Measurements from ENCODE around the gene PILRB.
"Not testable (repeated sequence)": the region's sequence is repeated elsewhere in the genome, so short reads cannot be mapped to it uniquely, and the experiment has no call there.

Gene PILRB

DNA sequence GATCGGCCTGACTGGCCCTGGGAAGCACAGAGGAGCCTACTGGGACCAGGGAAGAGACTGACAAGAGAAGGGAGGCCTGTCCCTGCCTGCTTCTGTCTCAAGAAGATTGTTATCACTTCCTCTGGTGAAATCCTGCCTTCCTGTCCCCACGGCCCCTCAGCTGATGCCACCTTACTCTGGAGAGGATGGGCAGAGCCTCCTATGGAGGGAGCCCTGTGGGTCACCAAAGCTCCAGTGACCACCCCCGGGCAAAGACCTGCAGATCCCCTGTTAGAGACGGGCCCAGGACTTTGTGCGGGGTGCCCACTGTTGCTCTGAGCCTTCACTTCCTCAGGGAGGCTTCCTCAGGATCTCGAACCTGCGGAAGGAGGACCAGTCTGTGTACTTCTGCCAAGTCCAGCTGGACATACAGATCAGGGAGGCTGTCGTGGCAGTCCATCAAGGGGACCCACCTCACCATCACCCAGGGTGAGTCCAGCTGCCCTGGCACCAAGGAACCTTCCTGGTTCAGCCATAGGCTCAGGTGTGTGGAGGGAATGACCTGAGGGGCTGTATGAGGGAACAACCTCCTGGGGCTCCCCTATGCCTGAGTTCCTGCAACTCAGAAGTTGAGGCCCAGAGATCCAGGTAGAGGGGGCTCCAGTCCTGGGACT is 1.4 kb upstream of the PILRB start:
- no peak for DNase-seq

DNA sequence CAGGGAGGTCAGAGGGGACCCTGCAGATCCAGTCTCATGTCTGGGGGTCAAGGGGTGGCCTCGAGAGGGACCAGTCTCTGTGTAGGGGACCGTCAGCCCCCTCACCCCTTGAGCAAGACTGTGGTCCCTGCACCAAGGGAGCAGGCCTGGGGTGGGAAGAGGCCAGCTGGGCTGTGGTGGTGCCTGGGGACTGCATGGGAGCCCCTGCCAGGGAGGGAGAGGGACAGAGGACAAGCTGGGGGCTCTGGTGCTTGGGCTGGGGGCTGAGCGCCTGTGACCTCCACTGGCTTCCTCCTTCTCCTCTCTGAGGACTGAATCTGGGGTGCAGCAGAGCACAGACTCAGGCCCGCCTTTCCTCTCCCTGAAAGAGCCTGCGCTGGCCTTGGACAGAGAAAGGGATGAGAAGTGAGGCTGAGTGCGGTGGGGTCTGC is 771 bp upstream of the PILRB start:
- DNase-seq = no peak

DNA sequence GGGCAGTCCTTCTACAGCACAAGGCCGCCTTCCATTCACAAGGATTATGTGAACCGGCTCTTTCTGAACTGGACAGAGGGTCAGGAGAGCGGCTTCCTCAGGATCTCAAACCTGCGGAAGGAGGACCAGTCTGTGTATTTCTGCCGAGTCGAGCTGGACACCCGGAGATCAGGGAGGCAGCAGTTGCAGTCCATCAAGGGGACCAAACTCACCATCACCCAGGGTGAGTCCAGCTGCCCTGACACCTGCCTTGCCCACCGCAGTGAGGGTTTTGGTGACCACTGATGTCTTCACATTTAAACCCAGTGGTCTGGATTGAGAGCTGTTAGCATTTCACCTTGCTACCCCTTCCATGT is 918 bp downstream of the PILRB start:
- no peak for DNase-seq

DNA sequence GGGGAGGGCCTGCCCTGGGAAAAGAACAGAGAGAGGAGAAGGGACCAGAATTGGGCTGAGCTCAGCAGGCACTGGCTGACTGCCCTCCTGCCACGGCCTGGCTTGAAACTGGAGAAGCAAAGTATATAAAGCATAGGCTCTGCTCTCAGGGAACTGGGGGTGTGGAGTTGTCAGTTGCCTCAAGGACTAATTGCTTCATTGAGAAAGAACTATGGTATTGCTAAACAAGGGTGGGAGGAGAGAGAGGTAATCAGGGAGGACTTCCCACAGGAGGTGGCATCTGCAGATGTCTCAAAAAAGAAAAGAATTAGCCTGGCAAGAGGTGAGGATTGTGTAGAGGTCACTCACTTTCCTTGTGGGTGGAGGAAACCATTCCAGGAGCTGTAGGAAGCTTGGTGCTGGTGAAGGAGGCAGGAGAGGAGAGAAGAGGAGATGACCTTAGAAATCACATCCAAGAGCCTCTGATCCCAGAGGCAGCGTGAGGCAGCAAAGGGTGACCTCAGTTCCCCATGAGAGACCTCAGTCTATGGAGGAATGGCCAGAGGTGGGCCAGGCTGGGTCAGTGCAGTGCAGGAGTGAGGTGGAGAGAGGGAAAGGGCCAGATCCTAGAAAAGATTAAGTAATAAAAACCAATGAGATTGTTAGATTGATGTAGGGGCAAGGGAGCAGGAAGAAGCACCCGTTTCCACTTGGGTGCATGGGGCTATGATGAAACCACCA is 2.4 kb downstream of the PILRB start:
- DNase-seq = no peak

DNA sequence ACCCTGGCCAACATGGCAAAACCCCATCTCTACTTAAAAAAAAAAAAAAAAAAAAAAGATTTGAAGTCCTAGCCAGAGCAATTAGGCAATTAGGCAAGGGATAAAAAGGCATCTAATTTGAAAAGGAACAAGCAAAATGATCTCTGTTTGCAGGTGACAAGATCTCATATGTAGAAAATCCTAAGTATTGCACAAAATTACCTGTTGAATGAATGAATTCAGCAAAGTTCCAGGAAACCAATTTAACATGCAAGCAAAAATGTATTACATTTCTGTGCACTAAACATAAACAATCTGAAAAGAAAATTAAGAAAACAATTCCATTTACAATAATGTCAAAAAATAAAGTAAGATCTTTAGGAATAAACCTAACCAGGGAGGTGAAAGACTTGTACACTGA is 5.2 kb downstream of the PILRB start:
- no peak for DNase-seq

DNA sequence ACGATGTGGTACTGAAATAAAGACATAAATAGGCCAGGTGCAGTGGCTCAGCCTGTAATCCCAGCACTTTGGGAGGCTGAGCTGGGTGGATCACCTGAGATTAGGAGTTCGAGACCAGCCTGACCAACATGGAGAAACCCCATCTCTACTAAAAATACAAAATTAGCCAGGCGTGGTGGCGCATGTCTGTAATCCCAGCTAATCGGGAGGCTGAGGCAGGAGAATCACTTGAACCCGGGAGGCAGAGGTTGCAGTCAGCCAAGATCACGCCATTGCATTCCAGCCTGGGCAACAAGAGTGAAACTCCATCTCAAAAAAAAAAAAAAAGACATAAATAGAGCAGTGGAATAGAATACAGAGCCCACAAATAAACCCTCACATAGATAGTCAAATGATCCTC is 5.9 kb downstream of the PILRB start:
- not testable (repeated sequence) for DNase-seq

DNA sequence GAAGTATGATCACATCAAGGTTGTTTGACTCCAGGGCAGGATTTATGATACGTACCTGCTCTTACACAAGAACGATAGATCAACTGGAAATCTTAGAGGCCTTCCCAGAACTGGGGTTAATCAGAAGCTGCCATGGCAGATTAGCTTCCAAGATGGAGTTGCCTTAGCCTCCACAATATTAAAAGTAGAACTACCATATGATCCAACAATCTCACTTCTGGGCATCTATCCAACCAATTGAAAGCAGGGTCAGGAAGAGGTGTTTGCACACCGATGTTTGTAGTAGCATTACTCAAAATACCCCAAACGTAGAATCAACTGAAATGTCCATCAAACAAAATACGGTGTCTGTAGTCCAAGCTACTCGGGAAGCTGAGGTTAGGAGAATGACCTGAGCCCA is 6.6 kb downstream of the PILRB start:
- DNase-seq = no peak

DNA sequence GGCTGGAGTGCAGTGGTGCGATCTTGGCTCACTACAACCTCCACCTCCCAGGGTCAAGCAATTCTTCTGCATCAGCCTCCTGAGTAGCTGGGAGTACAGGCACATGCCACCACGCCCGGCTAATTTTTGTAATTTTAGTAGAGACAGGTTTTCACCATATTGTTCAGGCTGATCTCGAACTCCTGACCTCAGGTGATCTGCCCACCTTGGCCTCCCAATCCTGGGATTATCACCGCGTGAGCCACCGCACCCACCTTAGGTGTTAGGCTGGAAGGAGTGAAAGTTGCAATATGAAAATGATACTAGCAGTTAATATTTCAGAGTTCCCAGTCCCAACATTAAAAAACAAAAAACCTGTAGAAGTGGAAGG is 8.1 kb downstream of the PILRB start:
- DNase-seq = not testable (repeated sequence)

DNA sequence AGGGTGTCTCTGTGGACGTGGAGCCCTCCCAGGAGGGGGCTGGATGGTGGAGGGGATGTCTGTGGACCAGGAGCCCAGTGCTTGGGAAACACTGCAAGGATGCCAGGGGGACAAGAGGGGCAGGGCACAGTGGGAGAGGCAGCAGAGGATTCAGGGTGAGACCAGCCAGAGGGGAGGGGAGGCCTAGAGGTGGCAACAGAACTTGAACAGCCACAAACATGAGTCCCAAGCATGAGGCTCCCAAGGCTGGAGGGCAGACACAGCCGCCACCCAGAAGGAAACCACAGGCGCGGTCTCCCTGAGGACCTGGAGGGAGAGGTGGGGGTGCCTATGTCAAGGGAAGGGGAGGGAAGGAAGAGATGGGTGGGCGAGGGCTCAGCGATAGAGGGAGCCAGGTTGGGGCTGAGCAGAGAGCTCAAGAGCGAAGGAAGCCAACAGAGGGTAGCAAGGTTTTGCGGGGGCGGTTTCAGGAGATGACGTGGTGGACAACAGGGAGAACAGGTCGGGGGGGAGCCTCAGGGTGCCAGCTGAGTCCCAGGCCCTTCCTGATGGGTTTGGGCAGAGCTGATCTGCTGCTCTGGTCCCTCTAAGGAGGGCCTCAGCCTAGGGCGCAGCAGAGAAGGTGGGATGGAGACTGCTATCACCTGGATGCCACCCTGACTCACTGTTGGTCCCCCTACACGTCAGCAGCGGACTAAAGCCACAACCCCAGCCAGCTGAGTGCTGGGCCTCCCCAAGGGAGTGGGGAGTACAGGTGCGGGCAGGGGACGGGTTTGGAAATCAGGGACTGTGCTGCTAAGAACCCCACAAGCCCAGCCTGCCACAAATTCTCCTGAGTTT is 8.7 kb downstream of the PILRB start:
- no peak for DNase-seq

DNA sequence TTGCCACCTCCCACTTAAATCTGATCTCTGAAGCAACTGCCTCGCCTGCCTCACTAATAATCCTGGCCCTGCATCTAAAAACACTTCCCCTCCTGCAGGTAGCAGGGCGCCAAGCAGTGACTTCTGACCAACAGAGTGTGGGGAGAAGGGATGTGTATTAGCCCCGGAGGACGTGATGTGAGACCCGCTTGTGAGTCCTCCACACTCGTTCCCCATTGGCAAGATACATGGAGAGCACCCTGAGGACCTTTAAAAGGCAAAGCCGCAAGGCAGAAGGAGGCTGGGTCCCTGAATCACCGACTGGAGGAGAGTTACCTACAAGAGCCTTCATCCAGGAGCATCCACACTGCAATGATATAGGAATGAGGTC is 9.3 kb downstream of the PILRB start:
- DNase-seq = no peak

DNA sequence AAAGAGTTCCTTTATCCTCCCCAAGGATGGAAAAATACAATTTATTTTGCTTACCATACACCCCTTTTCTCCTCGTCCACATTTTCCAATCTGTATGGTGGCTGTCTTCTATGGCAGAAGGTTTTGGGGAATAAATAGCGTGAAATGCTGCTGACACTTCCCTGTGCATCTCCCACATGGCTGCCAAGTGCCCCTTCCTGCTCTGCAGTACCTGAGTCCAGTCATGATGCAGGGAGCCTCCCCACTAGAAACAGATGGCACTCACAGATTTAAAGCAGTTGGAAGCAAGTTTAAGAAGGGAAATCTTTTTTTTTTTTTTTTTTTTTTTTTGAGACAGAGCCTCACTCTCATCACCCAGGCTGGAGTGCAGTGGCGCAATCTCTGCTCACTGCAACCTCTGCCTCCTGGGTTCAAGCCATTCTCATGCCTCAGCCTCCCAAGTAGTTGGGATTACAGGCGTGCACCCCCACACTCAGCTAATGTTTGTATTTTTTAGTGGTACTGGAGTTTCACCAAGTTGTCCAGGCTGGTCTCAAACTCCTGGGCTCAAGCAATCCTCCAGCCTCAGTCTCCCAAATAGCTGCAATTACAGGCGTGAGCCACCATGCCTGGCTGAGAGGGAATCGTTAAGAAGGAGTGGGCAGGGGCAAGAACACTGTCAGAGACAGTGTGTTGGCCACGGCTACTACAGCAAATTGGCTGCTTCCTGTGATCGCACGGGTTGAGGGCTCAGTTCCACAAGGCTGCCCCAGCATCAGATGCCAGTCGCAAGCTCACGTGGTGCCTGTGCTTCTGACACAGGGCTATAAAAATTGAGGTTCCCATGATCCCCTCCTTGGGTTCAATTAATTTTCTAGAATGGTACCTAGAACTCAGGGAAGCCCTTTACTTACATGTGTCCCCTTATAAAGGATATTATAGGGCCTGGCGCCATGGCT is 10.0 kb downstream of the PILRB start:
- DNase-seq = no peak

DNA sequence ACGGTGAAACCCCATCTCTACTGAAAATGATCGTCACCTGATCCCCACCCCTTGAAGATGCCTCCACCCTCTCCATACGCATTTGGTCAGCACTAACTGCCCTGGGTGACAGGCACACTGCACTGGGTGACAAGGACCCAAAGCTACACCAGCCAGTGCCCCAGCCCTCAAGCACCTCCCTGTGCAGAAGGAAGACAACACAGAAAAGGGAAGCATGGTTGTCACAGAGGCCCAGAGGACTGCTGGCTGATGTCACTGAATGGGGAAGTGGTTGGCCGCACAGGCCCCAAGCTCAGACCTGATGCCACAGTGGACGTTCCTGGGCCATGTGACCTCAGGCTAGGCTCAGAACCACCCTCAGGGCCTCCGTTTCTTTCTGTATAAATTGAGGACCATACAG is 11.2 kb downstream of the PILRB start:
- no peak for DNase-seq

DNA sequence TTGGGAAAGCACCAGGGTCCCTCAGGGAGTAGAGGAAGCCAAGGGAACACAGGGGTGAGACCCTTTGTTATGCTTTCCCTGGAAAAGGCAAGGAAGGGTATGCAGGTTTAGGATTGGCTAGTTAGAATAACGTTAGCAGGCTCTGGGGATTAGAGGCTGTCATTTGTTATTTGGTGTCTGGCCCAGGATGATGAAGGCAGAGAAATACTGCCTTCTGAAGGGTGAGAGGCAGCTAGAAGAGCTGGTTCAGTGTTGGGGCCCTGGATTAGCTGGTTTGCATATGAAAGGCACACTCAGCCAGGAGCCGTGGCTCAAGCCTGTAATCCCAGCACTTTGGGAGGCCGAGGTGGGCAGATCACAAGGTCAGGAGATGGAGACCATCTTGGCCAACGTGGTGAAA is 12.4 kb downstream of the PILRB start:
- DNase-seq = no peak

DNA sequence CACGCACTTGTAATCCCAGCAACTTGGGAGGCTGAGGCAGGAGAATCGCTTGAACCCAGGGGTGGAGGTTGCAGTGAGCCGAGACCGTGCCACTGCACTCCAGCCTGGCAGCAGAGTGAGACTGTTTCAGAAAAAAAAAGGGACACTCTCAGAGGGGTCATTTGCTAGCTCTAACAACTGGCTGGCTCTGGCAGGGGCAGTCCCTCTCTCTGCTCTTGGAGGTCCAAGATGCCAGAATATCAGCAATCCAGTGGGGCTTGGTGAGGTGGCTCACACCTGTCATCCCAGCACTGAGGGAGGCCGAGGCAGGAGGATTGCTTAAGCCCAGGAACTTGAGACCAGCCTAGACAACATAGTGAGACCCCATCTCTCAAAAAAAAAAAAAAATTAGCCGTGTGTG is 12.8 kb downstream of the PILRB start:
- no peak for DNase-seq

DNA sequence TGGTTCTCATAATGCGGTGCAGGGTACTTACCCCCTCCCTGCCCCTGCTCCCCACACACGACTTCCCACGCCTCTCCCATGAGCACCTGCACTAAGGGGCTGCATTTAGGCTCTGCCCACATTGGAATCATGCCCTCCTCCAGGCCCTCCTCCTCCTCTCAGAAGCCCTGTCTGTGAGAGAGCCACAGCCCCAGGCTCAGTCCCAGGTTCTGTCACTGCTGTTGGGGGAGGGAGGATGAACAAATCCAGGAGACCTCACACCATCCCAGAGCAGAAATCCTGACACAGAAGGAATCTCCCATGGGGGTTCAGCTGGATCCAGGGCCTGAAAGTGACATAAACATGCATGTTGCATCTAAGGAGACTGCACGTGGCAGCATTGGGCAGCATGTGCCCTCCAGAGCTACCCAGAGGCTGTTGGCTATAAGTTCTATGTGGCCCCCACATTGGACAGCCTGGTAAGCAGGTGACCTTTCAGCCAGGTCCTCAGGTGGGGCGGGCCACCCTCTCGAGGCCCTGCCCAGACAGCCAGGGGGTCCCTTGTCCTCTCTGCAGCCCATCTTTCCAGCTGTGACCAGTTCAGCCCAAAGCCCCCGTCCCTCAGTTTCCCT is 13.7 kb downstream of the PILRB start:
- no peak for DNase-seq

DNA sequence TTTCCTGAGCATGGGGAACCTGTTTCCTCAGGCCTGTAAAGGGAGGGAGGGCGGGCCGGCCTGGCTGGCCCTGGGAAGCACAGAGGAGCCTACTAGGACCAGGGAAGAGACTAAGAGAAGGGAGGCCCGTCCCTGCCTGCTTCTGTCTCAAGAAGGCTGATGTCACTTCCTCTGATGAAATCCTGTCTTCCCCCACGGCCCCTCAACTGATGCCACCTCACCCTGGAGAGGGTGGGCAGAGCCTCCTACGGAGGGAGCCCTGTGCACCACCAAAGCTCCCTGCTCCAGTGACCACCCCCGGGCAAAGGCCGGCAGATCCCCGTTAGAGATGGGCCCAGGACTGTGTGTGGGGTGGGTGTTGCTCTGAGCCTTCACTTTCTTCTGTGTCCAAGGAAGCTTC is 14.3 kb downstream of the PILRB start:
- DNase-seq = no peak

DNA sequence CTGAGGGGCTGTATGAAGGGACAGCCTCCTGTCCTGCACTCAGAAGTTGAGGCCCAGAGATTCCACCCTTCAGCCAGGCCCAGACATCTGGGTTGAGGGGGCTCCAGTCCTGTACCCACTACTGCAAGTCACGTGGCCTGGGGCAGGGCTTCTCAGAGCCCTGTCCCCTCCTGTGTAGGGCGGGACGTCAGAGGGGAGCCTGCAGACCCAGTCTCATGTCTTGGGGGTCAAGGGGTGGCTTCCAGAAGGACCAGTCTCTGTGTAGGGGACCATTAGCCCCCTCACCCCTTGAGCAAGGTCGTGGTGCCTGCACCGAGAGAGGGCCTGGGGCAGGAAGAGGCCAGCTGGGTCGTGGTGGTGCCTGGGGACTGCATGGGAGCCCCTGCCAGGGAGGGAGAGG is 14.8 kb downstream of the PILRB start:
- DNase-seq = no peak

DNA sequence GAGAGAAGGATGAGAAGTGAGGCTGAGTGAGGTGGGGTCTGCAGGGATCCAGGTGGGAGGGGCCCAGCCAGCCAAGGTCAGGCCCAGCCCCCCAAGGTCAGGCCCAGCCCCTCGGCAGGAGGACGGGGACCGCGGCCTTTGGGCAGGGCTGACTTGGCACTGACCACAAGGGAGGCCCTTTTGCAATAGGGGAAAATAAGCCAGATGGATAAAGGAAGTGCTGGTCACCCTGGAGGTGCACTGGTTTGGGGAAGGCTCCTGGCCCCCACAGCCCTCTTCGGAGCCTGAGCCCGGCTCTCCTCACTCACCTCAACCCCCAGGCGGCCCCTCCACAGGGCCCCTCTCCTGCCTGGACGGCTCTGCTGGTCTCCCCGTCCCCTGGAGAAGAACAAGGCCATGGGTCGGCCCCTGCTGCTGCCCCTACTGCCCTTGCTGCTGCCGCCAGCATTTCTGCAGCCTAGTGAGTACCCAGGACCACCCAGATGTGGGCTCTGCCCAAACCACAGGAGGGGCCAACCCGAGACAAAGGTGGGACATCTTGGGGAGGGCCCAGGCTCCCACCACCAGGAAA is 15.4 kb downstream of the PILRB start, which contains the start of gene PILRA:
PILRA (plus strand) TSS at position 227 of the 571 bp plus-strand sequence; CDS start at position 397, 170 bp downstream.
- DNase-seq = no peak

DNA sequence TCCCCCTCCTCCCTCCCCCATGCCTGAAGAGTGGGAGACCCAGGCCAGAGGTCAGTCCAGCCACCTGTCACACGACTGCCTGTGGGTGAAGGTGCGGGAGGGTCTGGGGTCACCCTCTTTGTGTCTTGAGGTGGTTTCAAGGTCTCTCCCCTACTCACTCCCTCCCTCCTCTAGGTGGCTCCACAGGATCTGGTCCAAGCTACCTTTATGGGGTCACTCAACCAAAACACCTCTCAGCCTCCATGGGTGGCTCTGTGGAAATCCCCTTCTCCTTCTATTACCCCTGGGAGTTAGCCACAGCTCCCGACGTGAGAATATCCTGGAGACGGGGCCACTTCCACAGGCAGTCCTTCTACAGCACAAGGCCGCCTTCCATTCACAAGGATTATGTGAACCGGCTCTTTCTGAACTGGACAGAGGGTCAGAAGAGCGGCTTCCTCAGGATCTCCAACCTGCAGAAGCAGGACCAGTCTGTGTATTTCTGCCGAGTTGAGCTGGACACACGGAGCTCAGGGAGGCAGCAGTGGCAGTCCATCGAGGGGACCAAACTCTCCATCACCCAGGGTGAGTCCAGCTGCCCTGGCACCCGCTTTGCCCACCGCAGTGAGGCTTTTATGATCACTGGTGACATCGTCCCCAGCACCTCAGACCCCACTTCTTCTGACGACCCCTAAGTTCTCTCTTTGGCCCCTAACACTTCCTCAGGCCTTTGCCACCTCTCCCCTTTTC is 16.1 kb downstream of the PILRB start:
- not testable (repeated sequence) for DNase-seq

DNA sequence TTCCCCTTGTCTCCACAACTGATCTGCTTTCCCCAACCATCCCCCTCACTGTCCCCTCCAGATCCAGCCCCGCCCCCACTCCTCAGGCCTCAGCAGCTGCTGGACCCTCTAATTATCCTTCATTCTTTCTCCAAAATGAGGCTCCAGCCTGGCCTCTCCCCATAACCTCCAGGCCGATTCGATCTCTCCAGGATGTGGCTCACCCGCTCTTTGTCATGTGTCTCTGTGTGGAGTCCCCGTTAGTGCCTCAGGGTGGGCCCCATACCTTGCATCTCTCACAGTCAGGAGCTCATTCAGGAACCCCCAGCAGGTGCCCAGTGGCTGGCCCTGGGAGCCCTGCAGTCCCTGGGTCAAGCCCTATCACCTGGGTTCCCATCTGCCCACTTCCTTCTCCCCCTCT is 16.7 kb downstream of the PILRB start:
- no peak for DNase-seq

DNA sequence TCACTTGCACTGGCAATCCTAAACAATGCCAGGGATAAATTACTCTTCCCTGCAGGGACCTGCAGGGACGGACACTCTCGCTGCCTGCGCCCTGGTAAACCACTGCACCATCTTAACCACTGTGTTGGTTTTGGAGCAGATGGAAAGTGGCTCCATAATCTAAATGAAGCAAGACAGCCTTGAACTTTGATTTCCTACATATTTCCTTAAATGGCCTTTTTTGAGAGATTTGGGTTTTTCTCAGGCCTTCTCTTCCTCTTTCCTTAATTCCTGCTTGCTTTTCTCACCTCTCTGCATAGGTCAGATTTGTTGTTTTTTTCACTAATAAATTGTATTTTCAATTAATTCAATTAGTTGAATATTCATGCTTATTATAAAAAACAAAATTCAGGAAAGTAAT is 18.1 kb downstream of the PILRB start:
- DNase-seq = no peak

All from effector CD8-positive, alpha-beta T cell (primary cell).